GM21825 (cell line): ENCODE measurements around the gene FRMD8.

Experiments used
- ATAC-seq: cut with Tn5 transposase; IDR thresholded peaks from one replicate; pipeline ENCODE4 v1.9.1; 2021; ENCODE audit warnings: mild to moderate bottlenecking, moderate library complexity; ENCODE audit not compliant: unreplicated experiment

FRMD8 gene

GRCh38 chr11:65423516-65424204 lies 37.2 kb downstream of the FRMD8 start:
- no peak for ATAC-seq

- no peak for ATAC-seq
These were observed 38.0 kb downstream of the FRMD8 start for GRCh38 chr11:65424205-65425104.

GRCh38 chr11:65425105-65425970 lies 38.9 kb downstream of the FRMD8 start:
- no peak for ATAC-seq

GRCh38 chr11:65425971-65426838 lies 39.8 kb downstream of the FRMD8 start:
- ATAC-seq = no peak

- ATAC-seq = no peak
These were observed 40.6 kb downstream of the FRMD8 start for GRCh38 chr11:65426839-65427690.

- no peak for ATAC-seq
These were observed 41.5 kb downstream of the FRMD8 start for GRCh38 chr11:65427691-65428577.

GRCh38 chr11:65428578-65429067 lies 42.2 kb downstream of the FRMD8 start:
- no peak for ATAC-seq

- no peak for ATAC-seq
These were observed 42.7 kb downstream of the FRMD8 start for GRCh38 chr11:65429068-65429681.

- no peak for ATAC-seq
These were observed 43.4 kb downstream of the FRMD8 start for GRCh38 chr11:65429724-65430405.

- no peak for ATAC-seq
These were observed 44.2 kb downstream of the FRMD8 start for GRCh38 chr11:65430406-65431217.

- ATAC-seq = no peak
These were observed 45.1 kb downstream of the FRMD8 start for GRCh38 chr11:65431451-65432099.

- ATAC-seq = no peak
These were observed 45.7 kb downstream of the FRMD8 start for GRCh38 chr11:65432100-65432650.

- no peak for ATAC-seq
These were observed 46.5 kb downstream of the FRMD8 start for GRCh38 chr11:65432686-65433582.

- ATAC-seq = no peak
These were observed 47.2 kb downstream of the FRMD8 start for GRCh38 chr11:65433657-65434056.
